ENCODE measurements around the gene IL19. TPM values are rescaled to one million over a fixed set of nuclear protein-coding genes. Genes with fewer than 3 reads are reported as not detected.

The IL19 gene
- total and polyA plus RNA-seq, 9 of the 15 experiments (the other 6 are each of a cell fraction or from before 2014, with no cell fraction given), result not detected

GRCh38 chr1:206868264-206868663 lies 97.7 kb downstream of the IL19 start:
- Histone ChIP-seq H3K36me3 (ENCODE audit: control insufficient read depth, insufficient read depth, low read length) (no peaks in the 10 kb centered on the region), H3K79me2 (ENCODE audit: control insufficient read depth, insufficient read depth, low read length) (no peaks in the 10 kb centered on the region), H3K9me3 (replicated peaks; ENCODE audit: control insufficient read depth, insufficient read depth, low read depth, low read length) (no peaks in the 10 kb centered on the region), H3K9me1 (ENCODE audit: control insufficient read depth, insufficient read depth, low read length) (no peaks in the 10 kb centered on the region), H3K27me3 (ENCODE audit: control insufficient read depth in 2 of 2, insufficient read depth in 2 of 2, low read length in 2 of 2) (peaks cover 5 to 9% of the 10 kb centered on the region in 2 experiments; a peak in 3 of 5 replicates), H2AFZ (ENCODE audit: low read depth, low read length) (no peak overlapping the region), H3K4me3 (no peak overlapping the region), H4K20me1 (replicated peaks; ENCODE audit: control insufficient read depth, insufficient read depth, low read length) (no peaks in the 10 kb centered on the region), H3K27ac (ENCODE audit: extremely low read depth, low read depth, low read length) (no peak overlapping the region), H3K9ac (ENCODE audit: insufficient read depth in 1 of 2, low read depth in 2 of 2, low read length in 2 of 2) (no peak overlapping the region), H3K4me1 (replicated peaks in 1 of 2; ENCODE audit: control insufficient read depth in 2 of 2, insufficient read depth in 2 of 2, low read length in 2 of 2) (peaks cover 0 to 5% of the 10 kb centered on the region in 2 experiments; a peak in 2 of 5 replicates), H3K4me2 (ENCODE audit: insufficient read depth, low read length) (no peak overlapping the region)
- intact Hi-C loops (cut with micrococcal nuclease) (no loop called here), in situ Hi-C loops (cut with MboI) (no loop called here)
- ATAC-seq (no peak), DNase-seq (ENCODE audit: extremely low read depth in 1 of 4, low spot score in 3 of 4) (no peak), FAIRE-seq (no peak)
- ChIA-PET POLR2A (interaction anchor here (0.6 kb wide), 2 partner anchors 12 to 280 kb away, joined by 3 to 5 read pairs; no protein-coding TSS in a partner anchor), CTCF (ENCODE audit: low intra/inter-chr PET ratio) (no interaction called here)
- no TSS peak for BruUV-seq (replicated peaks)
- WGBS (ENCODE audit: insufficient coverage, low coverage, missing lambda C conversion rate), result 0% methylated on average over 1 of the region's 1 CpG
- TF ChIP-seq ESRRA (IDR thresholded peaks at IDR 0.05; ENCODE audit: borderline replicate concordance, low read depth) (no peak), XRCC4 (IDR thresholded peaks at IDR 0.05; ENCODE audit: extremely low read depth, insufficient read depth, insufficient read length) (no peak), ZC3H4 (CRISPR knock-in tag; IDR thresholded peaks at IDR 0.05; ENCODE audit: borderline replicate concordance) (no peak), PRPF4 (IDR thresholded peaks at IDR 0.05; ENCODE audit: insufficient read depth, low read depth, low read length, poor library complexity, severe bottlenecking) (no peak), JUND (IDR thresholded peaks at IDR 0.05; ENCODE audit: borderline replicate concordance, low read depth, low read length) (no peak), JUND (tag; IDR thresholded peaks at IDR 0.05; ENCODE audit: borderline replicate concordance, low read depth, low read length) (no peak), U2AF2 (optimal IDR thresholded peaks at IDR 0.05; ENCODE audit: low read depth, low read length) (no peak), ZNF3 (CRISPR knock-in tag; IDR thresholded peaks at IDR 0.05) (no peak), MBD1 (CRISPR knock-in tag; IDR thresholded peaks at IDR 0.05) (no peak), FOXK1 (CRISPR knock-in tag; IDR thresholded peaks at IDR 0.05; ENCODE audit: borderline replicate concordance) (no peak), ZNF263 (CRISPR knock-in tag; IDR thresholded peaks at IDR 0.05; ENCODE audit: borderline replicate concordance) (no peak), CBFA2T2 (conservative IDR thresholded peaks at IDR 0.05) (no peak), CBX8 (IDR thresholded peaks at IDR 0.05; ENCODE audit: borderline replicate concordance, extremely low read depth, low read depth, low read length, poor library complexity, severe bottlenecking) (no peak), ZNF175 (CRISPR knock-in tag; IDR thresholded peaks at IDR 0.05; ENCODE audit: low read depth) (no peak), ZNF57 (CRISPR knock-in tag; IDR thresholded peaks at IDR 0.05) (no peak), CBX3 (IDR thresholded peaks at IDR 0.05; ENCODE audit: borderline replicate concordance in 1 of 2, low read length in 2 of 2) (no peak), STAT6 (CRISPR knock-in tag; IDR thresholded peaks at IDR 0.05) (no peak)

Data from K562 (cell line).